Stimulated activated CD8-positive, alpha-beta memory T cell treated with anti-CD3 and anti-CD28 coated beads, Interleukin-15, amount 100 ng/mL, for 24 hours (primary cell): ENCODE measurements around the gene GRM2.

ENCODE experiments used
- DNase-seq: peaks from one replicate; pipeline ENCODE4 v3.0.0-alpha.2; 2020; ENCODE audit warnings: low read depth

The GRM2 gene

DNA sequence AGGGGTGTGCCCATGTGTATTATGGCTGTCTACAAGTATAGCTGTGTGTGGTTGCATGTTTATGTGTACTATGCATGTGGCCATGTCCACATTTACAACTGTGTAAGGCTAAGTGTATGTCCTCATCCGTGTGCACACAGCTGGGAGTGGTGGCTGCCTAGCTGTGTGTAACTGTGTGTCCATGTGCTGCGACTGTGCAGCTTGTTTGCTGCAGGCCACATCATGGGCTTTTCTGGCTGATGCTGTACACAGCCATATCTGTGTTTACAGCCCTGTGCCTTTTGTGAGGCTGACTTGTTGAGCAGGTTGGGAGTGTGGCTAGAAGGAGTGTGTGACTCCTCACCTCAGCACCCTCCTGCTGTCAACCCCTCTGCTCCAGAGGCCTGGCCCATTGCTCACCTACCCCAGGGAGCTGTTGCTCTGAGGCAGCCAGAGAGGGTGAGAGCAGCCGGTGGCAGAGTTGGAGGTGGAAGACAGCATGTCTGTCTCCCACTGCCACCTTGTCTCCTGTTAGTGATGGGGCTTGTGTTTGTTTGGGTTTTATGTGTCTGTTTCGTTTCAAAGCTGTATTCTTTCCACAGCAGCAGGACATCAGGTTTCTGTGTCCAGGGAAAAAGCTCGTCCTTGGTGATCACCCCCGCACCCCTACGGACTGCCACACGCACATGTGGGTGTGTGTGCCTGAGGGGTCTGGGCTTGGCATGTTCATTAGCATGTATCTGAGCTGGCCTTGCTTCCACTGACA is 1.4 kb upstream of the GRM2 start:
- no peak for DNase-seq

DNA sequence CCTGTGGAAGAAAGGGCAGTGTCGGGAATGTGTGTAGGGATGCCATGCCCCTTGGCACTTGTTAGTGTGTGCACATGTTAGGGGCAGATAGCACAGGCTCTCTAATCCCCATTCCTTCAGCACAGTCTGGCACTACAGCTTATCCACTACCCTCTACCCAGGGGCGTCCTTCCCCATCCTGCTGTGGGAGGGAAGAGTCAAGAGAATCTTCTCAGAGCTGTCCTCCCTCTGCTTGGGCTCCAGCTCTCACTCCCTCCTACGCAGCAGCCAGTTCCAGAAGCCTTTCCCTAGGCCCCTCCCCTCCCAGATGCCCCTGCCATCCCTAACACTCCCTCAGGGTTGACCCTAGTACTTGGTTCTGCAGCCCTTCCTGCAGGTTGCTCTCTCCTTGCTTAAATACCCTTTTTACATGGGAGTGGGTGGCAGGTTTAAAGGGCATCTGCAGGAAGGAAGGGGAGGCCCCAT is 815 bp upstream of the GRM2 start:
- DNase-seq: no peak

DNA sequence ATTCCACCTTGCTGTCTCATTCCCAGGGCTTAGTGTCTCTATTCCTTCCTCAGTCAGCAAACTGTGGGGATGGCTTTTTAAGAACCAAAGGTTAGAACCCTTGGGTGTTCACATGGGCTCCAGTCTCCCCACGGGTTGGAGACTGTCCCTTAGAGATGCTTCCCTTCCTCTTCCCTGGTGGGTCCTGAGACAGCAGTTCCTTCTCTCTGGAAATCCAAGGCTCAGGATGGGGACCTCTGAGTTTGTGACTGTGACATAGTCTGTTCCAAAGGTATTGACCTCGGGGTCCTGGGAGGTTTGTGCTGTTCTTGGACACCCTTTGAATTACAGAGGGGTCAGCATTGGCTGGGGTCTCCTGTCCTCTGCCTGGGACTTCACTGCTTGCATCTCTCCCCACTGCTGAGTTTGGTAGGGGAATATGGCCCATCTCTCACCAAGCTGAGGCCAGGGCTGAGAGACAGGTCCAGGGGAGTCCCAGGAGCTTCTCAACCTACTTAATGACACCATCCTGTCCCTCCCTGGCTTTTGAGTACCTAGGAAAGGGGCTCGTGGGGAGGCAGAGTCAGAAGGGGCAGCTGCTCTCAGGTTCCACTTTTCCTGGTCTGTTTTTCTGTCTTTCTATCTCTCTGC is 1.5 kb downstream of the GRM2 start:
- DNase-seq: no peak

DNA sequence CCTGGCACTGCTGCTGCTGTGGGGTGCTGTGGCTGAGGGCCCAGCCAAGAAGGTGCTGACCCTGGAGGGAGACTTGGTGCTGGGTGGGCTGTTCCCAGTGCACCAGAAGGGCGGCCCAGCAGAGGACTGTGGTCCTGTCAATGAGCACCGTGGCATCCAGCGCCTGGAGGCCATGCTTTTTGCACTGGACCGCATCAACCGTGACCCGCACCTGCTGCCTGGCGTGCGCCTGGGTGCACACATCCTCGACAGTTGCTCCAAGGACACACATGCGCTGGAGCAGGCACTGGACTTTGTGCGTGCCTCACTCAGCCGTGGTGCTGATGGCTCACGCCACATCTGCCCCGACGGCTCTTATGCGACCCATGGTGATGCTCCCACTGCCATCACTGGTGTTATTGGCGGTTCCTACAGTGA is 2.1 kb downstream of the GRM2 start:
- no peak for DNase-seq

DNA sequence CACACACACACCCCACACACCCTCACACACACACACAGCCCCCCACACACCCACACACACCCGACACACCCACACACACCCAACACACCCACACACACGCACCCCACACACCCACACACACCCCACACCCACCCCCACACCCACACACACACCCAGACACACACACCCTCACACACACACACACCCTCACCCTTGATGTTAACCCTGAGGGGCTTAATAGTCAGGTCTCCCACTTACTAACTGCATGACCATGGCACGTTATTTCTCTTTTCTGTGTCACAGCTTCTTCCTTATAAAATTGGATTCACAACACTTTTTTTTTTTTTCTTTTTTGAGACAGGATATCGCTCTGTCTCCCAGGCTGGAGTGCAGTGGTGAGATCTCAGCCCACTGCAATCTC is 2.8 kb downstream of the GRM2 start:
- no peak for DNase-seq

DNA sequence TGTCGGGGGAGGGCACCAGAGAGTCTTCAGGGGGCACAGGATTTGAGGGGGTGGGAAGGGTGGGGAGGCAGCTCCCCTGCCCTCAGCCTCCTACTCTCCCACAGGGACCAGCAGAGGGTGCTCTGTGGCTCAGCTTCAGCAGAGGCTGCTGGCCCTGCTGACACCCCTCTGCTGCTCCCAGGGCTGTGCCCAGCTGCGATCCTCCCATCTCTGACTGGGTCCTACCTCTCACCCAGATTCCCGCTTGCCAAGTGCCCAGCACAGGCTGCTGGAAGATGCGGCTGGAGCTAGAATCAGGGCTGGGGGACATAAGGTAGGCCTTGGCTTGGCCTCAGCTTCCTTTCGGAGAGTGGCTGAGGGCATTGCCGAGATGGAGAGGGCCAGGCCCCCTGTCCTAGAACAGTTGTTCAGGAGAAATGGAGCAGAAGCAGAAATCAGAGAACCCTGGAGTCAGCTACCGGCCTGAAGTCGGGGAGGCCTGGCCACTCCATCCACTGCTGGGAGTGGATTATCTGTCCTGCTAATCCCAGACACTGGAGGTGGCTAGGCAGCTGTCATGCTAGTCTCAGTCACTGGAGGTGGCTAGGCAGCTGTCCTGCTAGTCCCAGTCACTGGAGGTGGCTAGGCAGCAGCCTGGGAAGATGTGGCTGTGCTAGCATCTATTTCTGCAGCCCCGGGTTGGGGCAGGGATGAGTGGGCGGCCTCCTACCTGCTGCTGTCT is 3.9 kb downstream of the GRM2 start:
- DNase-seq: no peak

DNA sequence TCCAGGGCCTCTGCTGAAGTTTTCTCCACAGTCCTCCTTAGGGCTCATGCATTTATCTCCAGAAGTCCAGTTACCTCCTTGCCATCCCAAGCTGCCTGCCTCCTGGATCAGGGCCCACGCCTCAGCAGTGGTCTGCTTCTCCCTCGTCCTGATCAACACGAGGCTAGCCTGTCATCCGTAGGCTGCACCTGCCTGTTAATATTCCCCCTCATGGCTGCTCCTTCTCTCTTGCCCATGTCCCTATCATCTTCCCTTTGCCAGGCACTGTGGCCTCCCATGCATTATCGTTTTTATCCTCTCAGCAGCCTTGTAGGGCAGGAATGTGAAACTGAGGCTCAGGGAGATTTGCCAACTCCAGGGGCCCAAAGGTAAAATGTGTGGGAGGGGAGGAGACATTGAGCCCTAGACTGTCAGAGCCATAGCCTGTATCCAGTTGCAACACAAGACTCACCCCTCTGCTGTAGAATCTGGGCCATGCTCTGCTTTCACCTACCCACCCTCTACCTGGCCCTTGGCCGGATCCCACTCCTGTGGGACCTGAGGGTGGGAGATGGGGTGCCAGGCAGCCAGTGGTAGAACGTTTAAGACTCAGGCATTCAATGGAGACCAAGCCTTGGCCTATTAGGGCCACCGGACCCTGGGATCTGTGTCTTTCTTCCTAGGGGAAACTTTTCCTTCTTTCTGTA is 4.6 kb downstream of the GRM2 start:
- DNase-seq: no peak

- DNase-seq: no peak
Measured at GRCh38 chr3:51712038-51712420, 5.2 kb downstream of the GRM2 start.

GRCh38 chr3:51712511-51712931 is 5.7 kb downstream of the GRM2 start:
- no peak for DNase-seq

GRCh38 chr3:51712963-51713362 is 6.1 kb downstream of the GRM2 start:
- no peak for DNase-seq

DNA sequence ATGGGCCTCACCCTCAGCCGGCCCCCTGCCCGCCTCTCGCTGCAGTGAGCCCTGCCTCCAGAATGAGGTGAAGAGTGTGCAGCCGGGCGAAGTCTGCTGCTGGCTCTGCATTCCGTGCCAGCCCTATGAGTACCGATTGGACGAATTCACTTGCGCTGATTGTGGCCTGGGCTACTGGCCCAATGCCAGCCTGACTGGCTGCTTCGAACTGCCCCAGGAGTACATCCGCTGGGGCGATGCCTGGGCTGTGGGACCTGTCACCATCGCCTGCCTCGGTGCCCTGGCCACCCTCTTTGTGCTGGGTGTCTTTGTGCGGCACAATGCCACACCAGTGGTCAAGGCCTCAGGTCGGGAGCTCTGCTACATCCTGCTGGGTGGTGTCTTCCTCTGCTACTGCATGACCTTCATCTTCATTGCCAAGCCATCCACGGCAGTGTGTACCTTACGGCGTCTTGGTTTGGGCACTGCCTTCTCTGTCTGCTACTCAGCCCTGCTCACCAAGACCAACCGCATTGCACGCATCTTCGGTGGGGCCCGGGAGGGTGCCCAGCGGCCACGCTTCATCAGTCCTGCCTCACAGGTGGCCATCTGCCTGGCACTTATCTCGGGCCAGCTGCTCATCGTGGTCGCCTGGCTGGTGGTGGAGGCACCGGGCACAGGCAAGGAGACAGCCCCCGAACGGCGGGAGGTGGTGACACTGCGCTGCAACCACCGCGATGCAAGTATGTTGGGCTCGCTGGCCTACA is 8.5 kb downstream of the GRM2 start:
- no peak for DNase-seq

DNA sequence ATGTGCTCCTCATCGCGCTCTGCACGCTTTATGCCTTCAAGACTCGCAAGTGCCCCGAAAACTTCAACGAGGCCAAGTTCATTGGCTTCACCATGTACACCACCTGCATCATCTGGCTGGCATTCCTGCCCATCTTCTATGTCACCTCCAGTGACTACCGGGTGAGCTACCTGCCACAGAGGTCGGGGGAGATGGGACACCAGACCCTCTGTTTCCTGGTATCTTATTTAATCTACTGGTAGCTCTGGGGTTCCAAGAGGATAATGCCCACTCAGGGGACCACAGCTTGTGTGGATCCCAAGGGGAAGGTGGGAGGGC is 9.1 kb downstream of the GRM2 start:
- DNase-seq: no peak

- no peak for DNase-seq
Measured at GRCh38 chr3:51716805-51717204, 9.9 kb downstream of the GRM2 start.

DNA sequence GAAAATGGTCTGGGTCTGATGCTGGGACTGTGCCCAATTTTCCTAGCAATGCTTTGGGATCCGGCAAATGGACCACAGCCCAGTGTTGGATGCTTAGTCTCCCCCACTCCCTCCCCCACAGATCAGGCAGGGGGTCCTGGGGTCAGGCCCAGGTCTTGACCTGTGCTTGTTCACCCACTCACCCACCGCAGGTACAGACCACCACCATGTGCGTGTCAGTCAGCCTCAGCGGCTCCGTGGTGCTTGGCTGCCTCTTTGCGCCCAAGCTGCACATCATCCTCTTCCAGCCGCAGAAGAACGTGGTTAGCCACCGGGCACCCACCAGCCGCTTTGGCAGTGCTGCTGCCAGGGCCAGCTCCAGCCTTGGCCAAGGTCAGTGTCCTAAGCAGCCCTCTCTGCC is 10.6 kb downstream of the GRM2 start:
- DNase-seq: no peak

- DNase-seq: no peak
Measured at GRCh38 chr3:51717947-51718346, 11.1 kb downstream of the GRM2 start.

GRCh38 chr3:51718547-51719409 is 11.9 kb downstream of the GRM2 start:
- no peak for DNase-seq

DNA sequence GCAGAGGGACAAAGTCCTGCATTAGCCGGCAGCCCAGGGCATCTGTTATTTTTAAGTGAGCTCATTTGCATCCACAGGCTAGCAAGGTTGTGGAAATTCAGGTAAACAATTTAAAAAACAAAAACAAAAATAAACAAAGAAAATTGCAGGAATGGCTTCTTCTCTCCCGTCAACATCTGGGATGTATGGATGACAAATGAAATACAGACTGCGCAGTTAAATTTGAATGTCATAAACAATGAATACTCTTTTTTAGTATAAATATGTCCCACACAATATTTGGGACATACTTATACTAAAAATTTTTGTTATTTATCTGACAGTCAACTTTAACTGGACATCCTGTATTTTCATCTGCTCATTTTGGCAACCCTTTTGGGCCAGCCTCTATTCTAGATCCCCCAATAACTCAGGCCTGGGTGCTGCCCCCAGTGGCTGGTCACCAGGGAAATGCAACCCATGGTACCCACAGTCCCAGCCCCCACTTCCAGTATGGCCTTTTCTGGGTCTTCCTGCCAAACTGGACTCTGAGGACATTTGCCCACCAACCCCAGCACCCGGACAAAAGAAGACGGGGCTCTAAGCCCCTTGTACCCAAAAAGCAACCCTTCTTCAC is 12.7 kb downstream of the GRM2 start:
- DNase-seq: no peak

- no peak for DNase-seq
Measured at GRCh38 chr3:51720292-51721061, 13.6 kb downstream of the GRM2 start.

- DNase-seq: no peak
Measured at GRCh38 chr3:51721062-51721745, 14.3 kb downstream of the GRM2 start.
